Measurements from ENCODE around the gene NFIA.

NFIA gene

DNA sequence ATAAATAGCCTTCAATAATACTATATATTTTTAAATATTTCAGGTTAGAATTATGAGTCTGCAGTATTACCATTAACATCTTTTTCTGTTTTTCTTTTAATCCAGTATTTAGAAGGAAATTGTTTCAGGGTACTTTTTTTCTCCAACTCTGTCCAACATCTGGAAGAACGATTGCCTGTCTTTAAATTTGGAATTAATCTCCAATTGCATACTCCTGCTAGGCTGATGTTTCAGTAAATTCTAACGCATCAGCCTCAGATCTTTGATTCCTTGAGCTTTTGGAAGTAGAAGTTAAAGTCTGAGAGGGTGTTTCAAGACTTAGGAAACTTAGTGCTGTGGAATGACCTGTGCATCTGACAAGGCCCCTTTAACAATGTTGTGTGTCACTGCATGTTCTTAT is 20.3 kb downstream of the NFIA start:
- H3K9me3 ChIP-seq (ENCODE audit: control insufficient read depth, insufficient read depth, low read depth, low read length) = no peaks in the 10 kb centered on the region
- TF ChIP-seq, protein P1, sequence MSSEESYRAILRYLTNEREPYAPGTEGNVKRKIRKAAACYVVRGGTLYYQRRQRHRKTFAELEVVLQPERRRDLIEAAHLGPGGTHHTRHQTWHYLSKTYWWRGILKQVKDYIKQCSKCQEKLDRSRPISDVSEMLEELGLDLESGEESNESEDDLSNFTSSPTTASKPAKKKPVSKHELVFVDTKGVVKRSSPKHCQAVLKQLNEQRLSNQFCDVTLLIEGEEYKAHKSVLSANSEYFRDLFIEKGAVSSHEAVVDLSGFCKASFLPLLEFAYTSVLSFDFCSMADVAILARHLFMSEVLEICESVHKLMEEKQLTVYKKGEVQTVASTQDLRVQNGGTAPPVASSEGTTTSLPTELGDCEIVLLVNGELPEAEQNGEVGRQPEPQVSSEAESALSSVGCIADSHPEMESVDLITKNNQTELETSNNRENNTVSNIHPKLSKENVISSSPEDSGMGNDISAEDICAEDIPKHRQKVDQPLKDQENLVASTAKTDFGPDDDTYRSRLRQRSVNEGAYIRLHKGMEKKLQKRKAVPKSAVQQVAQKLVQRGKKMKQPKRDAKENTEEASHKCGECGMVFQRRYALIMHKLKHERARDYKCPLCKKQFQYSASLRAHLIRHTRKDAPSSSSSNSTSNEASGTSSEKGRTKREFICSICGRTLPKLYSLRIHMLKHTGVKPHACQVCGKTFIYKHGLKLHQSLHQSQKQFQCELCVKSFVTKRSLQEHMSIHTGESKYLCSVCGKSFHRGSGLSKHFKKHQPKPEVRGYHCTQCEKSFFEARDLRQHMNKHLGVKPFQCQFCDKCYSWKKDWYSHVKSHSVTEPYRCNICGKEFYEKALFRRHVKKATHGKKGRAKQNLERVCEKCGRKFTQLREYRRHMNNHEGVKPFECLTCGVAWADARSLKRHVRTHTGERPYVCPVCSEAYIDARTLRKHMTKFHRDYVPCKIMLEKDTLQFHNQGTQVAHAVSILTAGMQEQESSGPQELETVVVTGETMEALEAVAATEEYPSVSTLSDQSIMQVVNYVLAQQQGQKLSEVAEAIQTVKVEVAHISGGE (tag by site-specific recombination; conservative IDR thresholded peaks at IDR 0.05; ENCODE audit: low read depth) = no peak
- TF ChIP-seq, protein P2, sequence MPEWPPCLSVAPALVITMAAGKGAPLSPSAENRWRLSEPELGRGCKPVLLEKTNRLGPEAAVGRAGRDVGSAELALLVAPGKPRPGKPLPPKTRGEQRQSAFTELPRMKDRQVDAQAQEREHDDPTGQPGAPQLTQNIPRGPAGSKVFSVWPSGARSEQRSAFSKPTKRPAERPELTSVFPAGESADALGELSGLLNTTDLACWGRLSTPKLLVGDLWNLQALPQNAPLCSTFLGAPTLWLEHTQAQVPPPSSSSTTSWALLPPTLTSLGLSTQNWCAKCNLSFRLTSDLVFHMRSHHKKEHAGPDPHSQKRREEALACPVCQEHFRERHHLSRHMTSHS (tag by site-specific recombination; IDR thresholded peaks at IDR 0.05) = no peak
- CTCF ChIA-PET = interaction anchor here (1.0 kb wide), 1 partner anchor 22 kb away, joined by 3 read pairs; no protein-coding TSS in a partner anchor
- peaks cover 21% of the 10 kb centered on the region; the same call in 1 of the 2 replicates for H3K4me1 ChIP-seq (ENCODE audit: control insufficient read depth, insufficient read depth, low read length)
- POLR2A ChIA-PET = no interaction called here
- no peak overlapping the region for H3K4me3 ChIP-seq (ENCODE audit: low read depth, low read length)
- no peaks in the 10 kb centered on the region for H3K36me3 ChIP-seq (ENCODE audit: control insufficient read depth in 2 of 2, insufficient read depth in 1 of 2, low read length in 2 of 2)
- no peak overlapping the region for H3K27ac ChIP-seq (ENCODE audit: extremely low read depth, low read depth, low read length)

DNA sequence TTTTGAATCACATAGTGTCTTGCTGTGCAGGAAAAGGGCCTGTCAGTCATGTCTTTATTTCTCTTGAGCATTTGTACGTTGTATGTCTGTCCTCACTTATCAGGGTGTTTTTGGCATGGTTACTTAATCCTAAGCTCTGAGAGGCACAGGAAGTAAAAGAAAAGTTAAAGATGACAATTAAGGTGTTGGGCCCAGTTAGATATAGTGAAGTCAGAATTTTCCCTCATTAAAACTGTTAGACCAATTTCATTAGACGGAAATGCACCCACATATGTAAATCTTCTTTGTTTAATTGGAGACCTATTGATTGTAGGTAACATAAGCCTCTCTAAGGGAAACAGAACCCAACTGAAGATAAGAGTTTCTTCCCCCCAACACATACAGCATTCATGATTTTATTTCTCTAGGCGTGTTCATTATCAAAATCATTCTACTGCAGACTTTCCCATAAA is 21.9 kb downstream of the NFIA start:
- Histone ChIP-seq H3K27ac (ENCODE audit: extremely low read depth, low read depth, low read length) (no peak overlapping the region), H3K36me3 (ENCODE audit: control insufficient read depth in 2 of 2, insufficient read depth in 1 of 2, low read length in 2 of 2) (no peaks in the 10 kb centered on the region), H3K4me3 (ENCODE audit: low read depth, low read length) (no peak overlapping the region), H3K9me3 (ENCODE audit: control insufficient read depth, insufficient read depth, low read depth, low read length) (no peaks in the 10 kb centered on the region), H3K4me1 (ENCODE audit: control insufficient read depth, insufficient read depth, low read length) (peaks cover 11% of the 10 kb centered on the region; the same call in 1 of the 2 replicates)
- CTCF ChIA-PET = interaction anchor here (0.7 kb wide), 1 partner anchor 60 kb away, joined by 3 read pairs; no protein-coding TSS in a partner anchor
- POLR2A ChIA-PET = no interaction called here
- TF ChIP-seq WT1 (tag by site-specific recombination; IDR thresholded peaks at IDR 0.05) (no peak), ZNF626 (tag by site-specific recombination; IDR thresholded peaks at IDR 0.05) (no peak), ZNF10 (tag by site-specific recombination; IDR thresholded peaks at IDR 0.05) (0 out of 2 replicates have a peak, but pooled peaks have one; percentile 16), ZNF558 (tag by site-specific recombination; IDR thresholded peaks at IDR 0.05) (no peak), IKZF3 (tag by site-specific recombination; IDR thresholded peaks at IDR 0.05) (0 out of 2 replicates have a peak, but pooled peaks have one; percentile 12)
- TF ChIP-seq, protein P3, sequence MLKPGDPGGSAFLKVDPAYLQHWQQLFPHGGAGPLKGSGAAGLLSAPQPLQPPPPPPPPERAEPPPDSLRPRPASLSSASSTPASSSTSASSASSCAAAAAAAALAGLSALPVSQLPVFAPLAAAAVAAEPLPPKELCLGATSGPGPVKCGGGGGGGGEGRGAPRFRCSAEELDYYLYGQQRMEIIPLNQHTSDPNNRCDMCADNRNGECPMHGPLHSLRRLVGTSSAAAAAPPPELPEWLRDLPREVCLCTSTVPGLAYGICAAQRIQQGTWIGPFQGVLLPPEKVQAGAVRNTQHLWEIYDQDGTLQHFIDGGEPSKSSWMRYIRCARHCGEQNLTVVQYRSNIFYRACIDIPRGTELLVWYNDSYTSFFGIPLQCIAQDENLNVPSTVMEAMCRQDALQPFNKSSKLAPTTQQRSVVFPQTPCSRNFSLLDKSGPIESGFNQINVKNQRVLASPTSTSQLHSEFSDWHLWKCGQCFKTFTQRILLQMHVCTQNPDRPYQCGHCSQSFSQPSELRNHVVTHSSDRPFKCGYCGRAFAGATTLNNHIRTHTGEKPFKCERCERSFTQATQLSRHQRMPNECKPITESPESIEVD (tag by site-specific recombination; IDR thresholded peaks at IDR 0.05) = peak; percentile 65
- TF ChIP-seq, protein P4, sequence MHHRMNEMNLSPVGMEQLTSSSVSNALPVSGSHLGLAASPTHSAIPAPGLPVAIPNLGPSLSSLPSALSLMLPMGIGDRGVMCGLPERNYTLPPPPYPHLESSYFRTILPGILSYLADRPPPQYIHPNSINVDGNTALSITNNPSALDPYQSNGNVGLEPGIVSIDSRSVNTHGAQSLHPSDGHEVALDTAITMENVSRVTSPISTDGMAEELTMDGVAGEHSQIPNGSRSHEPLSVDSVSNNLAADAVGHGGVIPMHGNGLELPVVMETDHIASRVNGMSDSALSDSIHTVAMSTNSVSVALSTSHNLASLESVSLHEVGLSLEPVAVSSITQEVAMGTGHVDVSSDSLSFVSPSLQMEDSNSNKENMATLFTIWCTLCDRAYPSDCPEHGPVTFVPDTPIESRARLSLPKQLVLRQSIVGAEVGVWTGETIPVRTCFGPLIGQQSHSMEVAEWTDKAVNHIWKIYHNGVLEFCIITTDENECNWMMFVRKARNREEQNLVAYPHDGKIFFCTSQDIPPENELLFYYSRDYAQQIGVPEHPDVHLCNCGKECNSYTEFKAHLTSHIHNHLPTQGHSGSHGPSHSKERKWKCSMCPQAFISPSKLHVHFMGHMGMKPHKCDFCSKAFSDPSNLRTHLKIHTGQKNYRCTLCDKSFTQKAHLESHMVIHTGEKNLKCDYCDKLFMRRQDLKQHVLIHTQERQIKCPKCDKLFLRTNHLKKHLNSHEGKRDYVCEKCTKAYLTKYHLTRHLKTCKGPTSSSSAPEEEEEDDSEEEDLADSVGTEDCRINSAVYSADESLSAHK (tag by site-specific recombination; IDR thresholded peaks at IDR 0.05) = peak; percentile 91

DNA sequence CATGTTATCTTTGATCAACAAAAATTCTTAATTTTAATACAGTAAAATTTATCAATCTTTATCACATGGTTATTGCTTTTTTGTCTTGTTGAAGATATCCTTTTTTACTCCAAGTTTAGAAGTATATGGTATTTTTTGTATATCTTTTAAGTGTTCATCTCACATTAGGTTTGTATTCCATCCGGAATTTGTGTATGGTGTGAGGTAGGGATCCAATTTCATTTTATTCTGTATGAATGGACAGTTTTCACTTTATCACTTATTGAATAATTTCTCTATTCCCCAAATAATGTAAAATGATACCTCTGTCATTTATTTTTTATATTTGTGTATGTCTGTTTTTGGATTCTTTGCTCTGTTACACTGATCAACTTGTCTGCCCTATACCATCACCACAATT is 25.3 kb downstream of the NFIA start:
- H3K4me1 ChIP-seq (ENCODE audit: control insufficient read depth, insufficient read depth, low read length) = peaks cover 18% of the 10 kb centered on the region
- H3K9me3 ChIP-seq (ENCODE audit: control insufficient read depth, insufficient read depth, low read depth, low read length) = no peaks in the 10 kb centered on the region
- no peak overlapping the region for H3K4me3 ChIP-seq (ENCODE audit: low read depth, low read length)
- ChIA-PET POLR2A (no interaction called here), CTCF (no interaction called here)
- H3K27ac ChIP-seq (ENCODE audit: extremely low read depth, low read depth, low read length) = no peak overlapping the region
- TF ChIP-seq, protein P5, sequence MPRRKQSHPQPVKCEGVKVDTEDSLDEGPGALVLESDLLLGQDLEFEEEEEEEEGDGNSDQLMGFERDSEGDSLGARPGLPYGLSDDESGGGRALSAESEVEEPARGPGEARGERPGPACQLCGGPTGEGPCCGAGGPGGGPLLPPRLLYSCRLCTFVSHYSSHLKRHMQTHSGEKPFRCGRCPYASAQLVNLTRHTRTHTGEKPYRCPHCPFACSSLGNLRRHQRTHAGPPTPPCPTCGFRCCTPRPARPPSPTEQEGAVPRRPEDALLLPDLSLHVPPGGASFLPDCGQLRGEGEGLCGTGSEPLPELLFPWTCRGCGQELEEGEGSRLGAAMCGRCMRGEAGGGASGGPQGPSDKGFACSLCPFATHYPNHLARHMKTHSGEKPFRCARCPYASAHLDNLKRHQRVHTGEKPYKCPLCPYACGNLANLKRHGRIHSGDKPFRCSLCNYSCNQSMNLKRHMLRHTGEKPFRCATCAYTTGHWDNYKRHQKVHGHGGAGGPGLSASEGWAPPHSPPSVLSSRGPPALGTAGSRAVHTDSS (tag by site-specific recombination; IDR thresholded peaks at IDR 0.05) = no peak
- TF ChIP-seq ZNF324 (tag by site-specific recombination; IDR thresholded peaks at IDR 0.05) = no peak
- TF ChIP-seq ZNF121 (tag by site-specific recombination; IDR thresholded peaks at IDR 0.05) = no peak
- no peak for TF ChIP-seq BCL11A (tag by site-specific recombination; IDR thresholded peaks at IDR 0.05; ENCODE audit: low read depth)
- peak; percentile 94 for TF ChIP-seq SETDB1 (IDR thresholded peaks at IDR 0.05; ENCODE audit: insufficient read length, low read length)
- TF ChIP-seq ZNF677 (tag by site-specific recombination; IDR thresholded peaks at IDR 0.05) = 0 out of 2 replicates have a peak, but pooled peaks have one; percentile 22
- no peaks in the 10 kb centered on the region for H3K36me3 ChIP-seq (ENCODE audit: control insufficient read depth in 2 of 2, insufficient read depth in 1 of 2, low read length in 2 of 2)

Measured in HEK293 (cell line).